HG03103 (cell line): ENCODE measurements around the gene VPS25.
"Not testable (repeated sequence)": the region's sequence is repeated elsewhere in the genome, so short reads cannot be mapped to it uniquely, and the experiment has no call there.

Experiments
- ATAC-seq: cut with Tn5 transposase; IDR thresholded peaks from one replicate; pipeline ENCODE4 v1.9.1; 2021; ENCODE audit warnings: low read depth; ENCODE audit not compliant: unreplicated experiment

VPS25 gene

GRCh38 chr17:42773290-42774035 is at the start of gene VPS25:
TSS of gene VPS25 (plus strand) at chr17:42773449. CDS start at chr17:42773476, 27 bp downstream.
- no peak for ATAC-seq

DNA sequence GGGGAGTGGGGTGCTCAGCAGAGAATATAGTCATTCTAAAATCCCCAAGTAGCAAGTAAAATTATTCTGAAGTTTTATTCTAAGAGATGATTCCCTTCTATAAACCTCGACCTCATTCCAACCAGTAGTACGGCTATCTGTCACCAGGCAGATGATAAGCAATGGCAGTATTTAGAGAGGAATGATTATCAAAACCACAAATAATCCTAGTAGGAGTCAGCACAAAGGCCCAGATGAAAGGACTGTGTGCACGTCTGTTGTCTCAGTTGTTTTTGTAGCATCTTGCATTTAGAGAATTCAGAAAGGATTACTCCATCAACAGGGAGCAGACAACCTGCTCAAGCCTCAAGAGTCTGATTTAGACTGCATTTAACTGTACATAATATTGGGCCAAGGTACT is 49.6 kb upstream of the VPS25 start:
- ATAC-seq = no peak

- no peak for ATAC-seq
Observed at GRCh38 chr17:42725143-42725542, 48.1 kb upstream of the VPS25 start.

- ATAC-seq = no peak
Observed at GRCh38 chr17:42740699-42741098, 32.5 kb upstream of the VPS25 start.

DNA sequence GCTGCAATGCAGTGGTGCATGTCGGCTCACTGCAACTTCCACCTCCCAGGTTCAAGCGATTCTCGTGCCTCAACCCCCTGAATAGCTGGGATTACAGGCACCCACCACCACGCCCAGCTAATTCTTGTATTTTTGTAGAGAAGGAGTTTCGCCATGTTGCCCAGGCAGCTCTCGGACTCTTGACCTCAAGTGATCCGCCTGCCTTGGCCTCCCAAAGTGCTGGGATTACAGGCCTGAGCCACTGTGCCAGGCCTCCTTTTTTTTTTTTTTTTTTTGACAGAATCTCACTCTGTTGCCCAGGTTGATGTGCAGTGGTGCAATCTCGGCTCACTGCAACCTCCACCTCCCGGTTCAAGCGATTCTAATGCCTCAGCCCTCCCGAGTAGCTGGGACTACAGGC is 30.3 kb upstream of the VPS25 start:
- ATAC-seq = not testable (repeated sequence)

GRCh38 chr17:42743595-42744282 is 29.5 kb upstream of the VPS25 start:
- no peak for ATAC-seq

GRCh38 chr17:42744283-42744805 is 28.9 kb upstream of the VPS25 start:
- peak; percentile 43 for ATAC-seq

GRCh38 chr17:42744806-42745617 is 28.2 kb upstream of the VPS25 start, which contains the start of gene EZH1:
TSS of gene EZH1 (minus strand) at chr17:42745040. CDS start at chr17:42728941, 16,099 bp downstream.
- ATAC-seq = peak; percentile 72

DNA sequence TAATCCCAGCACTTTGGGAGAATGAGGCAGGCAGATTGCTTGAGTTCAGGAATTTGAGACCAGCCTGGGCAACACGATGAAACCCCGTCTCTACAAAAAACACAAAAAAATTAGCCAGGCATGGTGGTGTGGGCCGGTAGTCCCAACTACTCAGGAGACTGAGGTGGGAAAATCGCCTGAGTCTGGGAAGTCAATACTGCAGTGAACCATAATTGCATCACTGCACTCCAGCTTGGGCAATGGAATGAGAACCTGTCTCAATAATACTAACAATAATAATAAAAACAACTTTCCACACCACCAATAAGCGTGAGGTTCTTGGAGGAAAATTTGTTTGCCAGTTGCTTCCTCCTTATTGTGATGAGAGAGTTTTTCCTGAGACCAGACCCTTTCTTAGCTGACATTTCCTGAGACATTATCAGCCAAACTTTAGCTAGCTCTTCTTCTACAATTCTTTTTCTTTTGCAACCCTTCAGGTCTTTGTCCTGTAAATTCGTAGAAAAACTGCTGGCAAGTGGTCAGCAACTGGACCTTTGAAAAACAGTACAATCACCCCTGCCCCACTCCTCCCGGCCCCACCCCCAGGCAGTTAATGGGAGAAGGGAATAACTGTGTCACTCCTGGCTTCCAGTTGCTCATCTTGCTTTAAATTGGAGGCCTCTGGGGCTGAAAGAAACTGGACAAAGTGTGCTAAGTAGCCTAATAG is 24.9 kb upstream of the VPS25 start:
- ATAC-seq = no peak

GRCh38 chr17:42748908-42749798 is 24.1 kb upstream of the VPS25 start:
- ATAC-seq = no peak

- ATAC-seq = no peak
Observed at GRCh38 chr17:42750739-42751344, 22.4 kb upstream of the VPS25 start.

- no peak for ATAC-seq
Observed at GRCh38 chr17:42751628-42752027, 21.6 kb upstream of the VPS25 start.

DNA sequence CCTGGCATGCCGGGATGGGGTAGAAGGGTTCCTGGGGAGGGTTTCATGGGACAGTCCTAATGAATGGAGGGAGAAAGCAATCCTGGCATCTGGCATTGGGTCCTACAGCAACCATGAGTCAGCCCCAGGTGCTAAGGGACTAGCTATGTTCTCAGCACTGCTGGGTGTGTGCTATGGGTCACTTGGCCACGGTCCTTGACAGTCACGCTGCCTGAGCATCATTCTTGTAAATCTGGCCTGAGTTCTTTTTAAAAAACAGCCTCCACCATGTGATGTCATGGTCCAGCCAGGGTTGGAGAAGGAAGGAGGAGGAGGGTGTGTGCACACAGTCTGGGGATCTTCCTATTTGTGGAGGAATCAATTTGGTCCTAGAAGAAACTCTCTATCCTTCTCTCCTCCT is 18.5 kb upstream of the VPS25 start:
- ATAC-seq = no peak

DNA sequence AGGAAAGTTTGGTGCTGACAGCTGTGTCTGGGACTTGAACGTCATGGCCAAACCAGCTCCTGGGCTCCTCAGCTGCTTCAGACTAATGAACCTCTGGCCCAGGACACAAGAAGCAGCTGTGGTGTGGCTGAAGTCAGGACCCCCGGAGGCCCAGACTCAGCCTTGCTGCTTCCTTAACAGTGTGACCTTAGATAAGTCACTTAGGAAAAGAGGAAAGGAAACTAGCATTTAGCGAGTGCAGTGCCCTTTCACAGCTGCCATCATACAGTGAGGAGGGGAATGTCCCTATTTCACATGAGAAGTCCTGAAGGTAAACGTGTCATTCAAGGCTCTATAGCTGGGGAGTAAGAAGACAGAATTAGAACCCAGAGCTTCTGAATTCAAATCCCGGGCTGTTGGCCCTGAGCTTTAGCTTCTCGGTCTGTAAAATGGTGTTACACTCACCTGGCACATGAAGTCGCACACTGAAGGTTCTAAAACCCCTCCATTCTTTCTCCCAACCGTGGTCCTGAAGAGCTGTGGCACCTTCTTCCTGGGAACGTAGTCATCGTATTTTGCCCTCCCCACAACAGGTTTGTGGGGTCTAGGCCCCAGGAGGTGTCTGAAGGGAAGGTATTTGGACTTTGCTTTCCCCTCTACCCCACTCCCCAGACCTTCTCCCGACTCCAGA is 13.1 kb upstream of the VPS25 start:
- ATAC-seq = no peak

GRCh38 chr17:42760652-42761581 is 12.3 kb upstream of the VPS25 start, which contains the start of gene RAMP2:
TSS of gene RAMP2 (plus strand) at chr17:42761227. CDS start at chr17:42761262, 35 bp downstream.
- no peak for ATAC-seq

DNA sequence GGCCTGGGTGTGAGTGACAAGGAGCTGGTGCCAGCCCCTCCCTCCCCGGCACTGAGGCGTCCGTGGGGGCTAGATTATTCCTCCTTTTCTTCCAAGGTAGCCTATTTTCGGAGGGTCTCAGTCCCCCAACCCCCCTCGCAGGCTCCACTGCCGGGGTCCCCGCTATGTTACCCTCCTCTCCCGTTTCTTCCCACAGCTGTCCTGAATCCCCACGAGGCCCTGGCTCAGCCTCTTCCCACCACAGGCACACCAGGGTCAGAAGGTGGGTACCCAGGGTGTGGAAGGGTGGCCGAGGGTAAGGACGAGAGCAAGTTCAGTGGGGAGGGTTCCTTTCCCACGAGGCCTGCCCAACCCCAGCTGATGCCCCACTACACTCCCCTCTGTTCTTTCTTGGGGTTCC is 11.6 kb upstream of the VPS25 start:
- no peak for ATAC-seq

DNA sequence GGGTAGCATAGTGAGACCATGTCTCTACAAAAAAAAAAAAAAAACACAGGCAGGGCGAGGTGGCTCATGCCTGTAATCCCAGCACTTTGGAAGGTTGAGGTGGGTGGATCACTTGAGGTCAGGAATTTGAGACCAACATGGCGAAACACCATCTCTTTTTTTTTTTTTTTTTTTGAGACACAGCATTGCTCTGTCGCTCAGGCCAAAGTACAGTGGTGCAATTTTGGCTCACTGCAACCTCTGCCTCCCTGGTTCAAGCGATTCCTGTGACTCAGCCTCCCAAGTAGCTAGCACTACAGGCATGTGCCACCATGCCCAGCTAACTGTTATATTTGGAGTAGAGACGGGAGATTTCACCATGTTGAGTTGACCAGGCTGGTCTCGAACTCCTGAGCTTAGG is 7.1 kb upstream of the VPS25 start:
- no peak for ATAC-seq
